Nephron progenitor cell (in vitro differentiated cells): ENCODE data around the gene TBL1XR1.

ENCODE experiments used
- DNase-seq: peaks from one replicate; pipeline ENCODE4 v3.0.0; 2021
- H3K27ac Mint-ChIP-seq: 2 replicates; pipeline ENCODE4 v1.8.0; 2021; ENCODE audit warnings: mild to moderate bottlenecking, moderate library complexity, mixed read lengths
- H3K27me3 Mint-ChIP-seq: 2 replicates; pipeline ENCODE4 v1.8.0; 2021; ENCODE audit warnings: mild to moderate bottlenecking, low read depth, mixed read lengths; ENCODE audit not compliant: poor library complexity
- H3K36me3 Mint-ChIP-seq: 2 replicates; pipeline ENCODE4 v1.8.0; 2021; ENCODE audit warnings: low read depth, mixed read lengths
- H3K4me1 Mint-ChIP-seq: 2 replicates; pipeline ENCODE4 v1.8.0; 2021; ENCODE audit warnings: mixed read lengths
- H3K4me3 Mint-ChIP-seq: 2 replicates; pipeline ENCODE4 v1.8.0; 2021; ENCODE audit warnings: mild to moderate bottlenecking, moderate library complexity, mixed read lengths
- H3K9me3 Mint-ChIP-seq: 2 replicates; pipeline ENCODE4 v1.8.0; 2021; ENCODE audit warnings: mild to moderate bottlenecking, moderate library complexity, mixed read lengths
- CTCF ChIP-seq: fragments of 200-600 bp; sonication (generic); IDR thresholded peaks from 2 replicates; pipeline ENCODE4 v1.5.0; 2021; ENCODE audit warnings: antibody characterized with exemption

The TBL1XR1 gene

GRCh38 chr3:177105623-177106022, 91.7 kb downstream of the TBL1XR1 start:
- Mint-ChIP-seq H3K27me3 (no peaks in the 10 kb centered on the region), H3K4me1 (peaks cover 59% of the 10 kb centered on the region), H3K36me3 (peaks cover 33% of the 10 kb centered on the region), H3K27ac (peak overlapping the region; percentile 44), H3K4me3 (no peak overlapping the region), H3K9me3 (peaks cover 22% of the 10 kb centered on the region)
- no peak for TF ChIP-seq CTCF
- DNase-seq: no peak

DNA sequence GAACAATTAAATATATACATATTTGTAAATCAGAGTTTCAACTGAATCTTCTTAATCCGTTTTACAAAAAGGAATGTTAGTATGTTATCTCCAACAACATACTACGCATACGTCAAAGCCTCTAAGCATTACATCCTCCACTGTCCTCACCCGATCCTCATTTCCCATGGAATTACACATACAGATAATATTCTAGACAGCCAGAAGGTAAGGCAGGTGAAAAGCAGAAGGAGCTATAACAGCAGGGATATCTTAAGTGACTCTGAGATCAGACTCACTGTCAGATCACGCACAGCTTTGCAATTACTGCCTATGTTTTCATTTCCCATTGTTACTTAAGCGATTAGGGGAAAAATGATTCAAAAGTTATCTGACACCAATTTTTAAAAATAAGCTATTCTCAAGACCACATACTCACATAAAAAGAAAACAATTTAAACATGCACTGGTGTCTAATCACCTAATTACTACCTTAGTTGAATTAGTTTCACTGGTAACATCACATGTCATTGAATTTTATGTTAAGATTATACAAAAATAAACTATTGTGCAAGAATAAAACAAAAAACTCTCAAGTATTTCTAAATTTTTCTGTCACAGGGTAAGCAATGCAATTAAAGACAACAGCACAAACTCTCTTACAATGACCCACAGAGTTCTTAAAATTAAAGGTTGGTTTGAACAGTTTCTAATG, 92.8 kb downstream of the TBL1XR1 start:
- H3K36me3 Mint-ChIP-seq: peaks cover 33% of the 10 kb centered on the region
- no peak overlapping the region for H3K4me3 Mint-ChIP-seq
- peaks cover 22% of the 10 kb centered on the region for H3K9me3 Mint-ChIP-seq
- H3K27ac Mint-ChIP-seq: peak overlapping the region; percentile 39
- no peak for TF ChIP-seq CTCF
- H3K27me3 Mint-ChIP-seq: no peaks in the 10 kb centered on the region
- peaks cover 47% of the 10 kb centered on the region for H3K4me1 Mint-ChIP-seq
- DNase-seq: no peak

- DNase-seq: no peak
- H3K27me3 Mint-ChIP-seq: no peaks in the 10 kb centered on the region
- peaks cover 33% of the 10 kb centered on the region for H3K9me3 Mint-ChIP-seq
- H3K27ac Mint-ChIP-seq: peak overlapping the region; percentile 56
- peaks cover 52% of the 10 kb centered on the region for H3K36me3 Mint-ChIP-seq
- H3K4me3 Mint-ChIP-seq: no peak overlapping the region
- peaks cover 34% of the 10 kb centered on the region for H3K4me1 Mint-ChIP-seq
- TF ChIP-seq CTCF: no peak
Observed at GRCh38 chr3:177102553-177102952, 94.7 kb downstream of the TBL1XR1 start.

DNA sequence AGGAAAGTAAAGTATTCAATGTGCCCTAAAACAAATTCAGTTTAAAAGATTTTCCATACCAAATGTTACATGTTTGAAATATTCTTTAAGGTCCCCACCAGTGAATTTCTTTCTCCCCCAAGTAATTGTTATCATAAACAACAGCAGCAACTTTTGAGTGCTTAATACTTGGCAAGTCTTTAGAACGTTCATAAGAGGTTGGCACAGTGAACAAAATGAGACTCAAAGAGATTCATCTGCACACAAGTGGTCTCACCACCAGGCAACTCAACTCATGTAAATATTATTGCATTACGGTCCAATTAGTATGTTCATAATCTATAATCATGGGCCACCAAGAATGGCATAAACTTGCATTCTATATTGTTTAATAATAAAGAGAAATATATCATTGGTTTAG, 98.7 kb downstream of the TBL1XR1 start:
- H3K27me3 Mint-ChIP-seq: peaks cover 3% of the 10 kb centered on the region
- no peak overlapping the region for H3K4me3 Mint-ChIP-seq
- H3K4me1 Mint-ChIP-seq: peaks cover 6% of the 10 kb centered on the region
- no peak for TF ChIP-seq CTCF
- DNase-seq: no peak
- peaks cover 87% of the 10 kb centered on the region for H3K36me3 Mint-ChIP-seq
- no peak overlapping the region for H3K27ac Mint-ChIP-seq
- H3K9me3 Mint-ChIP-seq: peaks cover 68% of the 10 kb centered on the region

- Mint-ChIP-seq H3K4me1 (no peaks in the 10 kb centered on the region), H3K4me3 (no peak overlapping the region), H3K36me3 (peaks cover 93% of the 10 kb centered on the region), H3K27me3 (peaks cover 3% of the 10 kb centered on the region), H3K9me3 (peaks cover 74% of the 10 kb centered on the region), H3K27ac (no peak overlapping the region)
- no peak for TF ChIP-seq CTCF
- no peak for DNase-seq
Observed at GRCh38 chr3:177096615-177097014, 100.7 kb downstream of the TBL1XR1 start.

- no peak for TF ChIP-seq CTCF
- Mint-ChIP-seq H3K4me1 (peaks cover 9% of the 10 kb centered on the region), H3K36me3 (peaks cover 98% of the 10 kb centered on the region), H3K27ac (no peak overlapping the region), H3K27me3 (peaks cover 6% of the 10 kb centered on the region), H3K4me3 (no peak overlapping the region), H3K9me3 (peaks cover 77% of the 10 kb centered on the region)
- no peak for DNase-seq
Observed at GRCh38 chr3:177093966-177094365, 103.3 kb downstream of the TBL1XR1 start.
